ENCODE results near the gene UTP11.

- TF ChIP-seq CTCF (IDR thresholded peaks at IDR 0.05; ENCODE audit: insufficient read depth, low read length), result no peak
- TF ChIP-seq REST (IDR thresholded peaks at IDR 0.05; ENCODE audit: insufficient replicate concordance, low read depth), result no peak
- TF ChIP-seq POLR2AphosphoS5 (IDR thresholded peaks at IDR 0.05; ENCODE audit: low read depth), result no peak
These were observed 38.0 kb downstream of the UTP11 start for GRCh38 chr1:38050397-38051078.

Measured in HL-60 (cell line).